HG02840 (cell line): ENCODE measurements around the gene CHST12.

Experiments
- ATAC-seq: cut with Tn5 transposase; IDR thresholded peaks from one replicate; pipeline ENCODE4 v1.9.1; 2021; ENCODE audit warnings: mild to moderate bottlenecking, moderate library complexity, moderate number of reproducible peaks; ENCODE audit not compliant: unreplicated experiment, low FRiP score

The CHST12 gene

GRCh38 chr7:2403014-2403717, at the start of gene CHST12:
Gene CHST12 (plus strand): TSS chr7:2403611. CDS start chr7:2432640, 29,029 bp downstream.
- peak; percentile 61 for ATAC-seq

GRCh38 chr7:2353936-2354185, 49.5 kb upstream of the CHST12 start:
- ATAC-seq = peak; percentile 57

DNA sequence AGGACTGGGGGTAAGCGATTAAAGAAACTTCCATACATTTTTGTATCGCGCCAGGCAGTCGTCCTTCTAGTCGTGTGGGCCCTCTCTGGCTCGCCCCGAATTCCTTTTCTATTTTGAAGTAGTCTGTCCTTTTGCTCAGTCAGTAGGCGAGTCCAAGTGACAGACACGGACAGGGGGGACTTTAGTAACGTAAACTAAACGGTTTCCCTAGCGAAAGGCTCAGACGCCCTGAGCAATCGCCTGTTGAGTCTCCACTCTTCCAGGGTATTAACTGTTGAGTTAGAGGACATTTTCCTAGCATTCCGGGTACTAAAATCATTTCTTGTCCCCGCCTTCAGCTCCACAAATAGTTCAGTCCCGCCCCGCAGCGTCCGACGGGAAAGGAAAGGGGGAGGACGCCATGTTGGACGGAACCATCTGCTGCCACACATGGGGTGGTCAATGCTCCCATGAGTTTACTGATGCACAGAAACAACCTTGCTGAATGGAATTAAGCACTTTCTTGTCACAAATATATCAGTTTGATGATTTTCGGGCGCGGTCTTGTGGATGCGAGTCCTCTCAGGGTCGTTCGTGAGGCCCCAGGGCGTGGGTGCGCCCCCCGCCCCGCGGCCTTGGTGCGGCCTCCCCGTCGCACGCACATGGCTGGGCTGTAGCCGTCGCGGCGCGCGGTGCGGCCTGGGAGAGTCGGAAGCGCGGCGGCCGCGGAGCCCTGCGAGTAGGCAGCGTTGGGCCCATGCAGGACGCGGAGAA, 49.0 kb upstream of the CHST12 start, which contains the start of gene EIF3B:
EIF3B (plus strand) TSS at position 642 of the 753 bp plus-strand sequence; CDS start at position 737, 95 bp downstream.
- peak; percentile 80 for ATAC-seq

DNA sequence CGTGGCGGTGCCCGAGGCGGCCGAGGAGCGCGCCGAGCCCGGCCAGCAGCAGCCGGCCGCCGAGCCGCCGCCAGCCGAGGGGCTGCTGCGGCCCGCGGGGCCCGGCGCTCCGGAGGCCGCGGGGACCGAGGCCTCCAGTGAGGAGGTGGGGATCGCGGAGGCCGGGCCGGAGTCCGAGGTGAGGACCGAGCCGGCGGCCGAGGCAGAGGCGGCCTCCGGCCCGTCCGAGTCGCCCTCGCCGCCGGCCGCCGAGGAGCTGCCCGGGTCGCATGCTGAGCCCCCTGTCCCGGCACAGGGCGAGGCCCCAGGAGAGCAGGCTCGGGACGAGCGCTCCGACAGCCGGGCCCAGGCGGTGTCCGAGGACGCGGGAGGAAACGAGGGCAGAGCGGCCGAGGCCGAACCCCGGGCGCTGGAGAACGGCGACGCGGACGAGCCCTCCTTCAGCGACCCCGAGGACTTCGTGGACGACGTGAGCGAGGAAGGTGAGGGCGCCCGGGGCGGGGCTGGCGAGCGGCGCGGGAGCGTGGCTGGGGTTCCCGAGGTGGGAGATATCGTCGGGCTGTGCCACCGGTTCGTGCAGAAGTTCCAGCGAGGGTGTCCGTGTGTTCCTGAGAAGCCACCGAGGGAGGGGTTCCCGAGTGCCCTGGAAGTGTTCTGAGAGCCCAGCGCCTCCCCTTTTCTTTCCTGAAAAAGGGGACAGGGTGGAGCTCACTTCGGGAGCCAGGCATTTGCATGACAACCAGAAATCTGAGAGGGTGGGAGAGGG, 48.3 kb upstream of the CHST12 start:
- no peak for ATAC-seq

DNA sequence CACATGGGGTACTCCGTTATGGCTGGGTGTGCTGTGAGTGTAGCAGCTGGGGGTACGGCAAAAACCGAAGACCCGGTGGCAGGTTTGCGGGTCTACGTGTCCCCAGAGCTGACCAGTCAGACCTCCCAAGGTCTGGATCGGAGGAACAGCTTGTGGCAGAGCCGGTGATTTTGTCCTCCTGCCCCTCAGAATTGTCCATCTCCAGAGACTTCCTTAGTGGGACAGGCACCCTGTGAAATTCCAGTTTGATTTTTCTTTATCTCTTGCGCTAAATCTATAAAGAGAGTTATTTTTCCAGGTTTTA, 47.8 kb upstream of the CHST12 start:
- no peak for ATAC-seq

DNA sequence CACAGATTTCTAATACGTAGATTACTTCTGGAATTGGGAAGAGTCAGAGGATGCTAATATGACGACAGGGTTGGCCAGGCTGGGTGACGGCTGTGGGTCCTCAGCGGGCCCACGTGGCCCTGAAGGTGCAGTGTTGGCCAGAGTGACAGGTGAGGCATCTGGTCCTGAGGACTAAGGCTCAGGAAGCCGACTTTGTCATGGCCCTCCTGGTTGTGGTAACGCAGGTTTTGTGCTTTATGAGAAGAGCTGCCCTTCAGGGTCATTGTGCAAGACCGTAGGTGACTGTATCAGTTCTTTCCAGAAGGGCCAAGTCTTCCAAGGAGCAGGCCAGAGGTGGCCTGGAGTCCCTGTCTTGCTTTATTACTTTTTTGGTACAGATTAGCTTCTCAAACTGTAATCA, 46.2 kb upstream of the CHST12 start:
- ATAC-seq = no peak

- no peak for ATAC-seq
Measured at GRCh38 chr7:2357571-2357970, 45.8 kb upstream of the CHST12 start.

DNA sequence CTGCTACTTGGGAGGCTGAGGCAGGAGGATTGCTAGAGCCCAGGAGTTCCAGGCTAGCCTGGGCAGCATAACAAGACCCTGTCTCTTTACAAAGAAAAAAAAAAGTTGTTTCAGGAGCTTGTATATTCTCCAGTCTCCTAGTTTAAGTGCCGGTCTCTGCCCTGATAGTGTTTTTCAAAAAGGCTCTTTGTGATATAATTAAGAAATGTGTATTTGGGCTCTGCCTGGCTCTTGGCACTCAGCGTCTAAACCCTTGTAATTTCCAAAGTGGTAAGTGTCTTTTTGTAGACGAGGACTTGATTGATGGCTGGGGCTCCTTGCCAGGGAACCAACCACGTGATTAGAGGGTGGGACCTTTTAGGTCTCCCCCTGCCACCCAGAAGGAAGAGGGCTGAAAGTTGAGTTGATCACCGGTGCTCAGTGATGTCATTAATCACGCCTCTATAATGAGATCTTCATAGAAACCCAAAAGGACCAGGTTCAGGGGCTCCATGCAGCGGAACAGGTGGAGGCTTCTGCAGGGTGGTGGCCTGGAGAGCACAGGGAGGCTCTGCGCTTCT, 44.4 kb upstream of the CHST12 start:
- ATAC-seq = no peak

DNA sequence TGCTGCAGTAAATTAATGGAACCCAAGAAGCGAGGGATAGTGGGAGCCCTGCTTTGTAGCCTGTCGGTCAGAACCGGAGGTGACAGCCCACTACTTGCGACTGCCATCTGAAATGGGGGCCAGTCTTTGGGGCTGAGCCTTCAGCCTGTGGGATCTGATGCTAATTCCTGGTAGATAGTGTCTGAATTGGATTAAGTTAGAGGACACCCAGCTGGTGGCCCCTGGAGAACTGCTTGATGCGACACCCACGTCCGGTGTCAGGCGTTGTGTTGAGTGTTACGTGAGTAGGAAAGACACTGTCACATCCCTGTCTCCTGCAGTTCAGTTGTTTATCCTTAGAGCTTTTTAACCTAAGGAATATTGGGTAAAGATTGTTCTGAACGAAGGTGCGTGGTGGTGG, 43.8 kb upstream of the CHST12 start:
- no peak for ATAC-seq

- ATAC-seq = no peak
Measured at GRCh38 chr7:2360796-2361195, 42.6 kb upstream of the CHST12 start.

DNA sequence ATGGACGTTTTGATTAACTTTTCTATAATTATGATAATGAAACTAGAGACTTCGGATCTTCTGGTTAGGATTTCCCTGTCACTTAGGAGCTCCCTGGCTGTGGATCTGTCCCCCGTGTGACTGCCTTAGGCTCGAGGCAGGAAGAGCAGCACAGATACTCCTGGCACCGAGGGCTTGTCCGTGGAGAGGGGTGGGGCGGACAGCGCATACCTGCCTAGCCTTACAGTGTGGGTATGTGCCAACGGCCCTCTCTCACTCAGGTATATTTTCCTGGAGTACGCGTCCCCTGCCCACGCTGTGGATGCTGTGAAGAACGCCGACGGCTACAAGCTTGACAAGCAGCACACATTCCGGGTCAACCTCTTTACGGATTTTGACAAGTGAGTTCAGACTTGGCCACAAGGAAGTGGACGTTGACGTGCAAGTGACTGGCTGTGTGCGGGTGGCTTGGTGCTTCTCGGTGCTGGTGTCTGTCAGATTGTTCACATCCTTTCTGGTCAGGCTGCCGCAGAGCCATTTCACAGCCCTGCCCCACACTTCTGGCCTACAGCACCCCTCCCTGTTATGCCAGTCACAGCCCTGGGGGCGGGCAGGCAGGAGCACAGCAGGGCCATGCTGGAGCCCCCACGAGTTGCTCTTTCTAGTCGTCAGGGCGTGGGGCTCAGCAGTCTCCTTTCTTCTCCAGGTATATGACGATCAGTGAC, 40.9 kb upstream of the CHST12 start:
- no peak for ATAC-seq

GRCh38 chr7:2369139-2369538, 34.3 kb upstream of the CHST12 start:
- no peak for ATAC-seq

DNA sequence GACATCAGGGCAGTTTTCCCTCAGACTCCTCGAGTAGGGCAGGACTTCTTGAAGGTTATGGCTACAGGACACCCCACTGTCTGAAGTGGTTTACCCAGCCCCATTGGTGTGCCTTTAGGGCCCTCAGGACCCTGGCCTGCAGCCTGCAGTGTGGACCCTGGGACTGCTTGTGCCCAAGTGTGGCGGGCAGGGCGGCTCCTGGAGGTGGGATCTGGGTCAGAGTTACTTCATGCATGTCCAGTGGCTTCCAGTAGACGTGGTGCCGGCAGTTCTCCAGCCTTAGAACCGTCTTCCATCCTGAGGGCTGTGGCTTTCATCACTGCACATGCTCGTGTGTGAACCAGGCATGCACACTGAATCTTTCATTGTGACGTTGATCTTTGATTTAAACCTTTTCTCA, 32.1 kb upstream of the CHST12 start:
- no peak for ATAC-seq

GRCh38 chr7:2372724-2373123, 30.7 kb upstream of the CHST12 start:
- no peak for ATAC-seq

DNA sequence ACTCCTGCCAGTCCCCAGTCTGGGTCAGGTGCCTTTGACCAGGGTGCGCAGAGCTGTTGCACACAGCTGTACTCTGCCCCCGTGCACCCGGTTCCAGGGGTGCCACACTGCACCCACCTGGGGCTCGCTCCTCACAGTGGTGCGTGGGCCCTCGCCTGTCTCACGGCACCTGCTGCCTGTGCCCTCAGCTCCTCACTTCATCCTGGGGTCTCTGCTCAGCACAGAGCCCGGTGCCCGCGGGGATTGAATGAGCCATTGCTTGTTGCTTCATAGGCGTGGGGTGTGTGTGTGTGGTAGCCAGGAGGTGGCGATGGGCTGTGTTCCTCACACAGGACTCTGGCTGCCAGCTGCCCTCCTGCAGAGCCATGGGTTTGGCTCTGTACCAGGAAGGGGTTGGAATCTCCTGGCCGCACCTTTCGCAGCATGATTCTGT, 30.3 kb upstream of the CHST12 start:
- ATAC-seq = no peak

GRCh38 chr7:2373646-2374045, 29.8 kb upstream of the CHST12 start:
- ATAC-seq = no peak

- no peak for ATAC-seq
Measured at GRCh38 chr7:2374401-2374800, 29.0 kb upstream of the CHST12 start.

- no peak for ATAC-seq
Measured at GRCh38 chr7:2374830-2375728, 28.3 kb upstream of the CHST12 start.

DNA sequence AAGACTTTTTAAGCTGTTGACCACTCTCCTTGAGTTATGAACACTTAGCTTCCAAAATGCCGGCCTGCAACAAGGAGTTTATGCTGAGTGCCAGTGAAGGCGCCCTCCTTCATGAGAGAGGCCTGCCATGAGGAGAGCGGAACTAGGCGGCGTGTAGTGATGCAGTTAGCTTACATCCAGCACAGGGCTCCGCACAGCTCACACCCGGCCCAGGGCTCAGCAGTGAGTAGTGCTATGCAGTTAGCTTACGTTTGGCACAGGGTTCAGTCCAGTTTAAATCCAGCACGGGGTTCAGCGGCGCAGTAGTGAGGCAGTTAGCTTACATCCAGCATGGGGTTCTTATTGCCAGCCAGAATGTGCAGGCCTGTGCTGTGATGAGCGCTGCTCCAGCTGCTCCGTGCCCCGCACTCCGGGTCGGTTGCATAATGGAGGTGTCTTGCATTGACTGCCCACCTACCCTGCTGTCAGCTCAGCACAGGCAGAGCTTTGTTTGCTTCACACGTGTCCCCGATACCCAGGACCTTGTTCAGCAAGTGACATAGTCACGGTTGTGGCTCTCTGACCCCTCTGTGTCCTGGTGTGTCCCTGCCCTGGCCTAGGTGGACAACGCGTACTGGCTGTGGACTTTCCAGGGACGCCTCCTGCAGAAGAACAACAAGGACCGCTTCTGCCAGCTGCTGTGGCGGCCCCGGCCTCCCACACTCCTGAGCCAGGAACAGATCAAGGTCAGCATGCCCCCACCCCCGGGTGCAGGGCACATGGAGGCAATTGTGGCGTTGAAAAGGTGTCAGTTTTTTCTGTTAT, 26.9 kb upstream of the CHST12 start:
- no peak for ATAC-seq
